Natural killer cell (primary cell): Measurements from ENCODE around the gene APBA1. TPM values are rescaled to one million over a fixed set of nuclear protein-coding genes. Genes with fewer than 3 reads are reported as not detected.

Experiments
- ATAC-seq, 3 donors: fragments of 150-1000 bp in 2 of 3; fragments of 200-7000 bp in 1 of 3; cut with Tn5 transposase; 1 replicate in 1 of 3; 2 replicates in 2 of 3; pipeline ENCODE4 v1.10.0; 2021; ENCODE audit warnings: mild to moderate bottlenecking in 2 of 3, moderate library complexity in 2 of 3
- DNase-seq, 2 donors: peaks; one replicate each; pipeline versions ENCODE4 v3.0.0 to v3.0.0-alpha.2; 2013 to 2021; ENCODE audit warnings: mixed read lengths in 1 of 2
- H3K27ac ChIP-seq: one replicate; pipeline ENCODE4 v1.5.1; 2013; ENCODE audit warnings: mild to moderate bottlenecking, low read length
- H3K27me3 ChIP-seq: one replicate; pipeline ENCODE4 v1.6.1; 2013; ENCODE audit warnings: low read length; ENCODE audit not compliant: control insufficient read depth, insufficient read depth
- H3K36me3 ChIP-seq: one replicate; pipeline ENCODE4 v1.6.1; 2013; ENCODE audit warnings: low read length; ENCODE audit not compliant: control insufficient read depth, insufficient read depth
- H3K4me1 ChIP-seq: one replicate; pipeline ENCODE4 v1.6.1; 2013; ENCODE audit warnings: low read length; ENCODE audit not compliant: control insufficient read depth, insufficient read depth
- H3K4me3 ChIP-seq: one replicate; pipeline ENCODE4 v1.5.1; 2013; ENCODE audit warnings: low read length
- H3K9me3 ChIP-seq: one replicate; pipeline ENCODE4 v1.6.1; 2013; ENCODE audit warnings: low read length; ENCODE audit not compliant: control insufficient read depth, insufficient read depth
- H3K27ac Mint-ChIP-seq, 2 donors: one replicate each; pipeline ENCODE4 v1.8.0; 2022; ENCODE audit warnings: mild to moderate bottlenecking in 2 of 2, mixed read lengths in 2 of 2, moderate library complexity in 1 of 2
- H3K27me3 Mint-ChIP-seq, 2 donors: one replicate each; pipeline ENCODE4 v1.8.0; 2022; ENCODE audit warnings: low read depth in 2 of 2, mixed read lengths in 2 of 2
- H3K36me3 Mint-ChIP-seq: one replicate; pipeline ENCODE4 v1.8.0; 2022; ENCODE audit warnings: mixed read lengths
- H3K4me1 Mint-ChIP-seq, 2 donors: one replicate each; pipeline ENCODE4 v1.8.0; 2022; ENCODE audit warnings: mixed read lengths in 2 of 2
- H3K4me3 Mint-ChIP-seq: one replicate; pipeline ENCODE4 v1.8.0; 2022; ENCODE audit warnings: mild to moderate bottlenecking, moderate library complexity, mixed read lengths
- H3K9me3 Mint-ChIP-seq, 2 donors: one replicate each; pipeline ENCODE4 v1.8.0; 2022; ENCODE audit warnings: mixed read lengths in 2 of 2
- CTCF ChIP-seq: fragments of 200-600 bp; IDR thresholded peaks from one replicate; pipeline ENCODE4 v1.8.0; 2022; ENCODE audit warnings: antibody characterized with exemption
- WGBS: methylation state at CpG from one replicate; pipeline ENCODE4 v1.1.7; 2013; ENCODE audit warnings: missing lambda C conversion rate; ENCODE audit not compliant: insufficient coverage; 5-methylcytosine and 5-hydroxymethylcytosine counted together
- intact Hi-C: fragments of 100-400 bp; cut with micrococcal nuclease; formaldehyde crosslinking; loops from one replicate; pipeline ENCODE4 v1.14.2; 2022
- total RNA-seq, 4 donors: library from RNA; stranded (reverse); fragments of 120-200 nt in 1 of 4; gene quantifications; one replicate each; pipeline versions ENCODE4 v1.2.3 to v1.2.4, GENCODE V29; 2013 to 2022

APBA1 gene
- total RNA-seq, 3 donors from 2014 or later (not counting 1 experiment from before 2014, with no cell fraction given): 0.11 to 0.31 (median 0.13) TPM

- intact Hi-C loops: loop anchor here (5.0 kb wide), 1 partner anchor 86 kb away; no protein-coding TSS in a partner anchor
- ATAC-seq: no peak
- DNase-seq: peak in 1 of 2 donors; percentile 6
- Mint-ChIP-seq H3K36me3 (no peaks in the 10 kb centered on the region), H3K4me1 (peaks cover 8 to 13% of the 10 kb centered on the region in 2 donors), H3K9me3 (no peaks in the 10 kb centered on the region), H3K4me3 (peak overlapping the region; percentile 74), H3K27ac (no peak overlapping the region), H3K27me3 (peaks cover 0 to 20% of the 10 kb centered on the region in 2 donors)
- 59% methylated on average over 15 of the region's 15 CpGs for WGBS
- no peak for TF ChIP-seq CTCF
- Histone ChIP-seq H3K4me3 (peak overlapping the region; percentile 32), H3K27me3 (peaks cover 8% of the 10 kb centered on the region), H3K27ac (no peak overlapping the region), H3K9me3 (no peaks in the 10 kb centered on the region), H3K36me3 (no peaks in the 10 kb centered on the region), H3K4me1 (peaks cover 13% of the 10 kb centered on the region)
These were observed 776 bp downstream of the APBA1 start for GRCh38 chr9:69671311-69671878.

GRCh38 chr9:69667306-69667705, 4.9 kb downstream of the APBA1 start:
- no peaks in the 10 kb centered on the region for H3K9me3 Mint-ChIP-seq
- ATAC-seq (no peak), DNase-seq (no peak)
- H3K36me3 Mint-ChIP-seq: no peaks in the 10 kb centered on the region
- peaks cover 0 to 5% of the 10 kb centered on the region in 2 donors for H3K4me1 Mint-ChIP-seq
- H3K9me3 ChIP-seq: no peaks in the 10 kb centered on the region
- 100% methylated on average over 1 of the region's 1 CpG for WGBS
- H3K4me3 ChIP-seq: no peak overlapping the region
- H3K36me3 ChIP-seq: no peaks in the 10 kb centered on the region
- H3K27ac ChIP-seq: no peak overlapping the region
- H3K4me3 Mint-ChIP-seq: no peak overlapping the region
- H3K27me3 Mint-ChIP-seq: peaks cover 5 to 15% of the 10 kb centered on the region in 2 donors
- H3K27me3 ChIP-seq: peaks cover 5% of the 10 kb centered on the region
- H3K27ac Mint-ChIP-seq: no peak overlapping the region
- no peak for TF ChIP-seq CTCF
- peaks cover 5% of the 10 kb centered on the region for H3K4me1 ChIP-seq
- intact Hi-C loops: no loop called here

GRCh38 chr9:69660304-69660703, 11.9 kb downstream of the APBA1 start:
- Mint-ChIP-seq H3K4me3 (no peak overlapping the region), H3K9me3 (no peaks in the 10 kb centered on the region), H3K36me3 (no peaks in the 10 kb centered on the region), H3K27me3 (peaks cover 10 to 22% of the 10 kb centered on the region in 2 donors), H3K4me1 (no peaks in the 10 kb centered on the region), H3K27ac (no peak overlapping the region)
- no peak for DNase-seq
- no peak overlapping the region for H3K4me3 ChIP-seq
- no peak overlapping the region for H3K27ac ChIP-seq
- TF ChIP-seq CTCF: no peak
- 68% methylated on average over 1 of the region's 2 CpGs for WGBS
- peaks cover 2% of the 10 kb centered on the region for H3K27me3 ChIP-seq
- ATAC-seq: no peak
- H3K36me3 ChIP-seq: no peaks in the 10 kb centered on the region
- no peaks in the 10 kb centered on the region for H3K9me3 ChIP-seq
- H3K4me1 ChIP-seq: no peaks in the 10 kb centered on the region
- intact Hi-C loops: no loop called here
